Measurements from ENCODE around the gene MLLT10. TPM values are rescaled to one million over a fixed set of nuclear protein-coding genes. Genes with fewer than 3 reads are reported as not detected.
A peak's percentile ranks its signal among the peaks of the same experiment; 100 is the strongest.

Gene MLLT10
- total RNA-seq, 1 experiment from 2014 or later = 60.1 TPM

GRCh38 chr10:21634599-21635365, 100.8 kb downstream of the MLLT10 start:
- ChIA-PET POLR2A (interaction anchor here (0.6 kb wide), 2 partner anchors 79 to 111 kb away, joined by 4 read pairs; no protein-coding TSS in a partner anchor), CTCF (interaction anchor here (2.9 kb wide), 1 partner anchor 98 kb away, joined by 10 read pairs; no protein-coding TSS in a partner anchor)
- Mint-ChIP-seq H3K9me3 (no peaks in the 10 kb centered on the region), H3K36me3 (peaks cover 12% of the 10 kb centered on the region), H3K4me1 (peaks cover 54% of the 10 kb centered on the region), H3K27me3 (ENCODE audit: low read depth) (no peaks in the 10 kb centered on the region), H3K4me3 (no peak overlapping the region), H3K27ac (peak overlapping the region; percentile 79)
- TF ChIP-seq ETV6 (CRISPR knock-in tag; IDR thresholded peaks at IDR 0.05) = no peak
- no peak for TF ChIP-seq SP1 (CRISPR knock-in tag; conservative IDR thresholded peaks at IDR 0.05)
- no peak for TF ChIP-seq TP53 (CRISPR knock-in tag; IDR thresholded peaks at IDR 0.05)
- no peak for TF ChIP-seq ESRRA (CRISPR knock-in tag; IDR thresholded peaks at IDR 0.05; ENCODE audit: borderline replicate concordance)
- TF ChIP-seq MXD4 (CRISPR knock-in tag; IDR thresholded peaks at IDR 0.05; ENCODE audit: borderline replicate concordance) = no peak
- TF ChIP-seq NFYB (CRISPR knock-in tag; conservative IDR thresholded peaks at IDR 0.05; ENCODE audit: low read depth) = no peak
- no peak for TF ChIP-seq STAT6 (CRISPR knock-in tag; conservative IDR thresholded peaks at IDR 0.05; ENCODE audit: low read depth)
- no peak for TF ChIP-seq GABPB1 (CRISPR knock-in tag; IDR thresholded peaks at IDR 0.05)
- no peak for TF ChIP-seq SOX15 (CRISPR knock-in tag; IDR thresholded peaks at IDR 0.05)
- no peak for TF ChIP-seq RORB (CRISPR knock-in tag; IDR thresholded peaks at IDR 0.05)
- no peak for TF ChIP-seq ATF6 (CRISPR knock-in tag; IDR thresholded peaks at IDR 0.05)
- TF ChIP-seq ZNF281 (CRISPR knock-in tag; IDR thresholded peaks at IDR 0.05) = no peak
- no peak for TF ChIP-seq ZNF219 (CRISPR knock-in tag; IDR thresholded peaks at IDR 0.05; ENCODE audit: borderline replicate concordance)
- no peak for TF ChIP-seq CREB1 (CRISPR knock-in tag; IDR thresholded peaks at IDR 0.05)
- no peak for ATAC-seq
- DNase-seq (ENCODE audit: low spot score) = no peak

- H3K4me3 Mint-ChIP-seq = no peak overlapping the region
- H3K27me3 Mint-ChIP-seq (ENCODE audit: low read depth) = no peaks in the 10 kb centered on the region
- no peaks in the 10 kb centered on the region for H3K9me3 Mint-ChIP-seq
- peak; percentile 78 for ATAC-seq
- peak overlapping the region; percentile 96 for H3K27ac Mint-ChIP-seq
- no peak for DNase-seq (ENCODE audit: low spot score)
- ChIA-PET CTCF (interaction anchor here (2.9 kb wide), 1 partner anchor 94 kb away, joined by 10 read pairs; no protein-coding TSS in a partner anchor), POLR2A (no interaction called here)
- TF ChIP-seq ETV6 (CRISPR knock-in tag; IDR thresholded peaks at IDR 0.05) (no peak), OVOL2 (CRISPR knock-in tag; IDR thresholded peaks at IDR 0.05; ENCODE audit: borderline replicate concordance) (no peak)
- TF ChIP-seq, protein P1, sequence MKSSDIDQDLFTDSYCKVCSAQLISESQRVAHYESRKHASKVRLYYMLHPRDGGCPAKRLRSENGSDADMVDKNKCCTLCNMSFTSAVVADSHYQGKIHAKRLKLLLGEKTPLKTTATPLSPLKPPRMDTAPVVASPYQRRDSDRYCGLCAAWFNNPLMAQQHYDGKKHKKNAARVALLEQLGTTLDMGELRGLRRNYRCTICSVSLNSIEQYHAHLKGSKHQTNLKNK (CRISPR knock-in tag; IDR thresholded peaks at IDR 0.05) = no peak
- peaks cover 54% of the 10 kb centered on the region for H3K4me1 Mint-ChIP-seq
- no peaks in the 10 kb centered on the region for H3K36me3 Mint-ChIP-seq
Measured at GRCh38 chr10:21637795-21638194, 103.8 kb downstream of the MLLT10 start.

Data from WTC11 (cell line).